GM23248 (cell line): ENCODE results near the gene BLACAT1.

ENCODE experiments used
- EZH2 ChIP-seq: fragments of 200-600 bp; sonication (generic); IDR thresholded peaks from 2 replicates; pipeline ENCODE4 v1.6.1; 2018; ENCODE audit warnings: antibody characterized with exemption, mild to moderate bottlenecking; ENCODE audit not compliant: insufficient read depth, poor library complexity, severe bottlenecking
- EZH2phosphoT487 ChIP-seq: fragments of 200-600 bp; sonication (generic); IDR thresholded peaks from 2 replicates; pipeline ENCODE4 v1.6.1; 2018; ENCODE audit warnings: antibody characterized with exemption, moderate library complexity, mild to moderate bottlenecking, low read depth; ENCODE audit not compliant: insufficient read depth

DNA sequence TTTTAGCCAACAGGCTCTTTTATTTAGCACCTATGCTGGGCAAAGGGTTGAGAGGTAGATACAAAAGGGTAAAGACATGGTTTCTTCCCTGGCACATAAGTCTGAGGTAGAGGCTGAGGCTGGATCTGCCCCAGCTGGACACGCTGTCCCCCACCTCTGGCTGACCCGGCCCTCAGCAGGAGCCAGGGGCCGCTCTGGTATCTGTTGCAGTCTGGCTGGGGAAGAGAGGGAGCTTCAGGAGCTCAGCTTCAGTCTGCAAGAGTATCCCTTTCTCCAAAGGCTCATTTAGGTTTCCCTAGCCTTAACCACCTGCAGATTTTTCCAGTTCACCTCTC is 14.2 kb downstream of the BLACAT1 start:
- TF ChIP-seq EZH2: no peak
- no peak for TF ChIP-seq EZH2phosphoT487
